IMR-90 (cell line): ENCODE measurements around the gene ASB7. TPM values are rescaled to one million over a fixed set of nuclear protein-coding genes. Genes with fewer than 3 reads are reported as not detected.

Source experiments
- ATAC-seq: fragments of 200-7000 bp; cut with Tn5 transposase; 2 replicates; pipeline ENCODE4 v1.9.1; 2020; ENCODE audit warnings: low read depth, mild to moderate bottlenecking, moderate library complexity
- BruUV-seq: library from RNA; stranded (reverse); fragments of 400-500 nt; replicated peaks from 2 replicates; lab custom pipeline; 2021; lab: Mats Ljungman, UMichigan
- CTCF ChIA-PET: fragments of 300-600 bp; formaldehyde crosslinking; extraction: SDS; loops from one replicate; lab custom pipeline; 2021; ENCODE audit warnings: antibody characterized with exemption; lab: Yijun Ruan, JAX
- POLR2A ChIA-PET: fragments of 300-600 bp; sonication (Branson Sonifier 250); formaldehyde crosslinking; loops from one replicate; lab custom pipeline; 2022; ENCODE audit warnings: antibody characterized with exemption; ENCODE audit not compliant: unreplicated experiment; lab: Charles Lee
- DNase-seq: peaks from one replicate; pipeline ENCODE4 v3.0.0; 2013
- H2AFZ ChIP-seq: replicated peaks from 2 replicates; pipeline ENCODE3; 2013; ENCODE audit warnings: low read length, mild to moderate bottlenecking; ENCODE audit not compliant: poor library complexity
- H2AK5ac ChIP-seq: 2 replicates; pipeline ENCODE4 v1.6.1; 2013; ENCODE audit warnings: low read depth, low read length, inconsistent platforms
- H2AK9ac ChIP-seq: replicated peaks from 2 replicates; pipeline ENCODE3; 2013; ENCODE audit warnings: mild to moderate bottlenecking, low read depth, low read length, moderate library complexity; ENCODE audit not compliant: poor library complexity
- H2BK120ac ChIP-seq: 2 replicates; pipeline ENCODE4 v1.6.1; 2013; ENCODE audit warnings: low read depth, low read length, inconsistent platforms
- H2BK15ac ChIP-seq: 3 replicates; pipeline ENCODE4 v1.6.1; 2013; ENCODE audit warnings: low read depth, low read length, inconsistent platforms
- H2BK20ac ChIP-seq: 2 replicates; pipeline ENCODE4 v1.6.1; 2013; ENCODE audit warnings: low read depth, mild to moderate bottlenecking, inconsistent platforms, low read length, moderate library complexity
- H2BK5ac ChIP-seq: 2 replicates; pipeline ENCODE4 v1.6.1; 2013; ENCODE audit warnings: mild to moderate bottlenecking, low read depth, low read length, inconsistent platforms; ENCODE audit not compliant: poor library complexity, severe bottlenecking
- H3K14ac ChIP-seq: replicated peaks from 2 replicates; pipeline ENCODE4 v1.6.1; 2013; ENCODE audit warnings: low read depth, low read length, inconsistent platforms
- H3K18ac ChIP-seq: 2 replicates; pipeline ENCODE4 v1.6.1; 2013; ENCODE audit warnings: low read depth, low read length, control low read depth
- H3K23ac ChIP-seq: 2 replicates; pipeline ENCODE4 v1.6.1; 2013; ENCODE audit warnings: low read depth, low read length, inconsistent platforms
- H3K27ac ChIP-seq: 2 replicates; pipeline ENCODE4 v1.5.1; 2013; ENCODE audit warnings: mild to moderate bottlenecking, control low read depth, low read length; ENCODE audit not compliant: insufficient read depth
- H3K27me3 ChIP-seq: 2 replicates; pipeline ENCODE4 v1.6.1; 2013; ENCODE audit warnings: low read length; ENCODE audit not compliant: control insufficient read depth, insufficient read depth
- H3K36me3 ChIP-seq: 2 replicates; pipeline ENCODE4 v1.6.1; 2013; ENCODE audit warnings: low read length, mixed read lengths; ENCODE audit not compliant: control insufficient read depth, insufficient read depth
- H3K4ac ChIP-seq: 2 replicates; pipeline ENCODE4 v1.6.1; 2013; ENCODE audit warnings: low read depth, low read length, inconsistent platforms
- H3K4me1 ChIP-seq: 2 replicates; pipeline ENCODE4 v1.6.1; 2013; ENCODE audit warnings: low read length, mixed read lengths; ENCODE audit not compliant: control insufficient read depth, insufficient read depth
- H3K4me2 ChIP-seq: 2 replicates; pipeline ENCODE4 v1.6.1; 2013; ENCODE audit warnings: low read depth, mild to moderate bottlenecking, control low read depth, low read length, moderate library complexity
- H3K4me3 ChIP-seq: 2 replicates; pipeline ENCODE4 v1.5.1; 2013; ENCODE audit warnings: low read depth, mild to moderate bottlenecking, control low read depth, low read length, moderate library complexity; ENCODE audit not compliant: insufficient read depth
- H3K56ac ChIP-seq: 2 replicates; pipeline ENCODE4 v1.6.1; 2013; ENCODE audit warnings: low read length, inconsistent platforms; ENCODE audit not compliant: insufficient read depth; ENCODE audit errors: extremely low read depth
- H3K79me1 ChIP-seq, 2 experiments: 2 replicates each; pipeline ENCODE4 v1.6.1; 2013; ENCODE audit warnings: low read length in 2 of 2, inconsistent platforms in 1 of 2, low read depth in 1 of 2
- H3K9ac ChIP-seq: 2 replicates; pipeline ENCODE4 v1.6.1; 2013; ENCODE audit warnings: low read depth, low read length, control low read depth
- H3K9me1 ChIP-seq: 2 replicates; pipeline ENCODE4 v1.6.1; 2013; ENCODE audit warnings: low read length, inconsistent platforms; ENCODE audit not compliant: insufficient read depth
- H3K9me3 ChIP-seq: 2 replicates; pipeline ENCODE4 v1.6.1; 2013; ENCODE audit warnings: low read length; ENCODE audit not compliant: control insufficient read depth, insufficient read depth
- H4K20me1 ChIP-seq: 2 replicates; pipeline ENCODE4 v1.6.1; 2013; ENCODE audit warnings: low read length, inconsistent platforms; ENCODE audit not compliant: insufficient read depth
- H4K5ac ChIP-seq: 2 replicates; pipeline ENCODE4 v1.6.1; 2013; ENCODE audit warnings: mild to moderate bottlenecking, low read depth, low read length, control low read depth
- H4K8ac ChIP-seq, 2 experiments: 2 replicates each; pipeline ENCODE4 v1.6.1; 2013; ENCODE audit warnings: low read depth in 2 of 2, low read length in 2 of 2, control low read depth in 1 of 2, inconsistent platforms in 1 of 2
- H4K91ac ChIP-seq: 2 replicates; pipeline ENCODE4 v1.6.1; 2013; ENCODE audit warnings: low read depth, low read length, inconsistent platforms; ENCODE audit not compliant: insufficient read depth
- CEBPB ChIP-seq: IDR thresholded peaks from 2 replicates; pipeline ENCODE4 v1.6.1; 2012; ENCODE audit warnings: low read depth, low read length, improper control_type of control experiment
- WGBS, 2 experiments: methylation state at CpG; one replicate each; pipeline versions ENCODE4 v1.1.5 to v1.1.7; 2013; ENCODE audit warnings: missing lambda C conversion rate in 2 of 2; ENCODE audit not compliant: insufficient read length in 1 of 2; ENCODE audit errors: extremely low coverage in 2 of 2; 5-methylcytosine and 5-hydroxymethylcytosine counted together
- dilution Hi-C: fragments of 300-500 bp; cut with HindIII; formaldehyde crosslinking; loops from one replicate; pipeline ENCODE4 v1.14.3; 2018; ENCODE audit warnings: low sequenced_read_pairs; ENCODE audit not compliant: unreplicated experiment
- in situ Hi-C: fragments of 300-500 bp; cut with MboI; formaldehyde crosslinking; loops from 3 replicates; pipeline ENCODE4 v1.14.3; 2019; ENCODE audit warnings: low sequenced_read_pairs, inconsistent platforms, mixed read lengths
- intact Hi-C: fragments of 100-400 bp; cut with micrococcal nuclease; formaldehyde crosslinking; loops from 2 replicates; pipeline ENCODE4 v1.10.0; 2022
- polyA plus RNA-seq, 3 experiments: library from polyadenylated mRNA; depleted of rRNA; stranded (reverse); fragments of >200 nt; gene quantifications; 2 replicates each; pipeline ENCODE4 v1.2.3, GENCODE V29; 2012; ENCODE audit warnings: low replicate concordance in 1 of 3
- total RNA-seq: library from RNA; depleted of rRNA; stranded (reverse); fragments of >200 nt; gene quantifications from 2 replicates; pipeline ENCODE4 v1.2.3, GENCODE V29; 2012

The ASB7 gene
- total and polyA plus RNA-seq, 2 of the 4 experiments (the other 2 are of a cell fraction): 7.7 to 16.7 TPM

DNA sequence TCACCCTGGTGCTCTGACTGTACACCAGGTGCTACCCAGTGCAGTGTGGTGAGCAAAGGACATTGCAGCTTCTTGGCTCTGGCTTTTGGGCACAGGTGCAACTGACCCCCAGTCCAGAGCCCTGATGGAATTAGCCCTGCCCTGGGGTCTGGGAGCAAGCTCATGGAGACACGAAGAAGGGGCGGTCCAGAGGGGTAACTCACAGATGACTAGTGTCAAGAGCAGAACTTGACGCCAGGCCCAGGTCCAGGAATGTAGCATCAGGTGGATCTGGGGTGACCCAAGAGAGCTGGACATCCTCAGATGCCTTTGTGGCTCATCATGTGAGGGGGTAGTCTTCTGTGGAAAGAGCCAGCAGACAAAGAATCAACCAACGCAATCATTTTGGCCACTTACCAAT lies 88.9 kb downstream of the ASB7 start:
- Histone ChIP-seq H4K5ac (no peak overlapping the region), H3K36me3 (no peaks in the 10 kb centered on the region), H3K9me1 (peaks cover 29% of the 10 kb centered on the region), H2BK20ac (no peak overlapping the region), H3K79me1 (no peaks in the 10 kb centered on the region), H2BK5ac (no peak overlapping the region), H3K4me3 (no peak overlapping the region), H3K18ac (no peak overlapping the region), H2AK9ac (no peak overlapping the region), H4K8ac (no peak overlapping the region), H3K9me3 (no peaks in the 10 kb centered on the region), H3K4me2 (no peak overlapping the region), H3K4ac (no peak overlapping the region), H3K56ac (no peak overlapping the region), H3K14ac (no peak overlapping the region), H2AK5ac (no peak overlapping the region), H2AFZ (no peak overlapping the region), H3K27ac (no peak overlapping the region), H3K23ac (no peak overlapping the region), H3K4me1 (peaks cover 18% of the 10 kb centered on the region), H2BK15ac (no peak overlapping the region), H4K91ac (no peak overlapping the region), H4K20me1 (no peaks in the 10 kb centered on the region), H3K27me3 (no peaks in the 10 kb centered on the region), H3K9ac (no peak overlapping the region), H2BK120ac (no peak overlapping the region)
- WGBS, 2 experiments: no CpG with 5 or more reads among the region's 4 CpGs
- dilution Hi-C loops: no loop called here
- CTCF ChIA-PET: interaction anchor here (1.3 kb wide), 1 partner anchor 19 kb away, joined by 4 read pairs; no protein-coding TSS in a partner anchor
- intact Hi-C loops: loop anchor here (5.0 kb wide), 1 partner anchor 66 kb away; no protein-coding TSS in a partner anchor
- BruUV-seq: no TSS peak
- DNase-seq (no peak), ATAC-seq (no peak)
- in situ Hi-C loops: no loop called here
- no peak for TF ChIP-seq CEBPB
- POLR2A ChIA-PET: no interaction called here
